IPS-18a (cell line): ENCODE results near the gene RAB11FIP3.
"Not testable (repeated sequence)": the region's sequence is repeated elsewhere in the genome, so short reads cannot be mapped to it uniquely, and the experiment has no call there.

Source experiments
- H3K27ac ChIP-seq: one replicate; pipeline ENCODE4 v1.5.1; 2013; ENCODE audit warnings: low read length
- H3K27me3 ChIP-seq: one replicate; pipeline ENCODE4 v1.6.1; 2013; ENCODE audit warnings: mild to moderate bottlenecking, low read length; ENCODE audit not compliant: control insufficient read depth, insufficient read depth
- H3K36me3 ChIP-seq: one replicate; pipeline ENCODE4 v1.6.1; 2013; ENCODE audit warnings: low read depth, low read length; ENCODE audit not compliant: control insufficient read depth
- H3K4me1 ChIP-seq: one replicate; pipeline ENCODE4 v1.6.1; 2013; ENCODE audit warnings: low read depth, low read length; ENCODE audit not compliant: control insufficient read depth
- H3K4me3 ChIP-seq: one replicate; pipeline ENCODE4 v1.5.1; 2013; ENCODE audit warnings: low read length
- H3K9ac ChIP-seq: one replicate; pipeline ENCODE4 v1.6.1; 2013; ENCODE audit warnings: mild to moderate bottlenecking, low read length, moderate library complexity
- H3K9me3 ChIP-seq: one replicate; pipeline ENCODE4 v1.6.1; 2013; ENCODE audit warnings: low read depth, low read length; ENCODE audit not compliant: control insufficient read depth

RAB11FIP3 gene

GRCh38 chr16:474420-475122 lies 49.1 kb downstream of the RAB11FIP3 start:
- Histone ChIP-seq H3K27me3 (no peaks in the 10 kb centered on the region), H3K4me1 (peaks cover 26% of the 10 kb centered on the region), H3K9me3 (no peaks in the 10 kb centered on the region), H3K4me3 (no peak overlapping the region), H3K36me3 (no peaks in the 10 kb centered on the region), H3K27ac (no peak overlapping the region), H3K9ac (no peak overlapping the region)

GRCh38 chr16:476039-476438 lies 50.6 kb downstream of the RAB11FIP3 start:
- H3K27me3 ChIP-seq = no peaks in the 10 kb centered on the region
- no peak overlapping the region for H3K9ac ChIP-seq
- H3K4me1 ChIP-seq = peaks cover 23% of the 10 kb centered on the region
- H3K36me3 ChIP-seq = no peaks in the 10 kb centered on the region
- no peak overlapping the region for H3K27ac ChIP-seq
- no peaks in the 10 kb centered on the region for H3K9me3 ChIP-seq
- no peak overlapping the region for H3K4me3 ChIP-seq

- Histone ChIP-seq H3K9ac (no peak overlapping the region), H3K4me1 (peaks cover 10% of the 10 kb centered on the region), H3K4me3 (no peak overlapping the region), H3K9me3 (no peaks in the 10 kb centered on the region), H3K36me3 (no peaks in the 10 kb centered on the region), H3K27me3 (no peaks in the 10 kb centered on the region), H3K27ac (no peak overlapping the region)
These were observed 52.1 kb downstream of the RAB11FIP3 start for GRCh38 chr16:477301-478157.

- not testable (repeated sequence) for H3K36me3 ChIP-seq, H3K4me3 ChIP-seq, H3K27me3 ChIP-seq, H3K9me3 ChIP-seq, H3K9ac ChIP-seq, H3K27ac ChIP-seq
- H3K4me1 ChIP-seq = peaks cover 15% of the 10 kb centered on the region
These were observed 52.8 kb downstream of the RAB11FIP3 start for GRCh38 chr16:478287-478686.

GRCh38 chr16:482468-483185 lies 57.2 kb downstream of the RAB11FIP3 start:
- H3K9ac ChIP-seq = no peak overlapping the region
- H3K27me3 ChIP-seq = no peaks in the 10 kb centered on the region
- H3K4me1 ChIP-seq = peaks cover 12% of the 10 kb centered on the region
- no peaks in the 10 kb centered on the region for H3K9me3 ChIP-seq
- H3K4me3 ChIP-seq = no peak overlapping the region
- H3K27ac ChIP-seq = no peak overlapping the region
- H3K36me3 ChIP-seq = no peaks in the 10 kb centered on the region

GRCh38 chr16:483341-484075 lies 58.1 kb downstream of the RAB11FIP3 start:
- no peak overlapping the region for H3K4me3 ChIP-seq
- H3K9ac ChIP-seq = no peak overlapping the region
- H3K27ac ChIP-seq = no peak overlapping the region
- H3K36me3 ChIP-seq = no peaks in the 10 kb centered on the region
- no peaks in the 10 kb centered on the region for H3K27me3 ChIP-seq
- H3K4me1 ChIP-seq = peaks cover 12% of the 10 kb centered on the region
- no peaks in the 10 kb centered on the region for H3K9me3 ChIP-seq

- Histone ChIP-seq H3K9ac (no peak overlapping the region), H3K4me3 (no peak overlapping the region)
These were observed 64.2 kb downstream of the RAB11FIP3 start for GRCh38 chr16:489606-490005.

GRCh38 chr16:490768-491167 lies 65.3 kb downstream of the RAB11FIP3 start:
- H3K4me3 ChIP-seq = no peak overlapping the region
- H3K27me3 ChIP-seq = no peaks in the 10 kb centered on the region
- H3K27ac ChIP-seq = no peak overlapping the region
- no peaks in the 10 kb centered on the region for H3K9me3 ChIP-seq
- H3K36me3 ChIP-seq = no peaks in the 10 kb centered on the region
- H3K9ac ChIP-seq = no peak overlapping the region
- H3K4me1 ChIP-seq = peaks cover 4% of the 10 kb centered on the region

More at GRCh38 chr16:489606-490005, 64.2 kb downstream of the RAB11FIP3 start:
- Histone ChIP-seq H3K27ac (no peak overlapping the region), H3K36me3 (no peaks in the 10 kb centered on the region), H3K9me3 (no peaks in the 10 kb centered on the region), H3K27me3 (no peaks in the 10 kb centered on the region), H3K4me1 (peaks cover 4% of the 10 kb centered on the region)

- Histone ChIP-seq H3K27me3 (no peaks in the 10 kb centered on the region), H3K4me1 (peaks cover 4% of the 10 kb centered on the region), H3K36me3 (no peaks in the 10 kb centered on the region), H3K4me3 (no peak overlapping the region), H3K27ac (no peak overlapping the region), H3K9me3 (no peaks in the 10 kb centered on the region), H3K9ac (no peak overlapping the region)
These were observed 65.9 kb downstream of the RAB11FIP3 start for GRCh38 chr16:491220-491919.

GRCh38 chr16:492211-492875 lies 66.9 kb downstream of the RAB11FIP3 start:
- Histone ChIP-seq H3K4me3 (no peak overlapping the region), H3K27ac (no peak overlapping the region), H3K27me3 (no peaks in the 10 kb centered on the region), H3K9me3 (no peaks in the 10 kb centered on the region), H3K36me3 (no peaks in the 10 kb centered on the region), H3K4me1 (peaks cover 4% of the 10 kb centered on the region), H3K9ac (no peak overlapping the region)
